ENCODE results near the gene EXOC1.
"Not testable (repeated sequence)": the region's sequence is repeated elsewhere in the genome, so short reads cannot be mapped to it uniquely, and the experiment has no call there.

Gene EXOC1

DNA sequence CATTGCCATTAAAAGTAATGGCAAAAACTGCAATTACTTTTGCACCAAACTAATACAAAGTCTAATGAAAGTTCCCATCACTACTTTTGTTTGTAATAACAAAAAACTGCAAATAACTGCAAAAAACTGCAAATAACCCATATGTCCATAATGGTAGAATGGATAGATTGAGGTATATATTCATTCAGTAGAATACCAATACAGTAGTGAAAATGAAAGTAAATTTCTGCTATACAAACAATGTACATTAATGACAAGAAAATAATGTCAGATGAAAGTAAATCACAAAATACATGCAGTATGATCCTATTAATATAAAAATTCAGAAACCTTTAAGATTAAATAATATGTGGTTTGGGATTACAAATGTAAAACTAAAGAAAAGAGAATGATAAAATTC lies 54.0 kb downstream of the EXOC1 start:
- no peak for DNase-seq (ENCODE audit: low read depth)

DNA sequence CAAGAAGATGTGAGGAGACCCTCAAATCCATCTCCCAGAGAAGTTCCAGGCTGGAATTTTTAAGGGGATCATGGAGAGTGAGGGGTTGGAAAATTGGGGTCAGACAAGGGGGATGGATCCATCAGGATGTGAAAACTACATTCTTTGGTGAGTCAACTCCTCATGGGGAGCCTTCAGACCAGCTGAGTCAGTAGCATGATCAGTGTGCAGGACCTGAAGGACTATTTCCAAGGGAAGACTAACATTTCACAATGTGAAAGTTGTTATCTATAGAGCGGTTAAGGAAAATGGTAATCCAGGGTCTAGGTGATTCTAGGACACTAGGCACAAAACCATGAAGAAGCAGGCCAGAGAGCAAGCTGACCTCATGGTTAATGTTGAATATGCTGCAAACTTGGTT lies 56.7 kb downstream of the EXOC1 start:
- DNase-seq (ENCODE audit: low read depth) = no peak

DNA sequence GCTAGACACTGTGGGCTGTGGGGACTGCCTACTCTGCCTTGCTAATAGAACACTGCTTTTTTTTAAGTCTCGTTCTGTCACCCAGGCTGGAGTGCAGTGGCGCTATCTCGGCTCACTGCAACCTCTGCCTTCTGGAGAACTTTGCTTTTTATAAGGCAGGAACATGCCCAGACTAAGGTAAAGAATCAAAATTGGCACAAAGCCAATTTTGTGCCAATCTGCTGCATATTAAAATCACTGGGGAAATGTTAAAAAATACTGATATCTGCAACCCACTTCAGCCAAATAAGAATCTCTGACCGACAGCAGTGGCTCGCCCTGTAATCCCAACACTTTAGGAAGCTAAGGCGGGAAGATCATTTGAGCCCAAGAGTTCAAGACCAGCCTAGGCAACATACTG lies 58.8 kb downstream of the EXOC1 start:
- no peak for DNase-seq (ENCODE audit: low read depth)

DNA sequence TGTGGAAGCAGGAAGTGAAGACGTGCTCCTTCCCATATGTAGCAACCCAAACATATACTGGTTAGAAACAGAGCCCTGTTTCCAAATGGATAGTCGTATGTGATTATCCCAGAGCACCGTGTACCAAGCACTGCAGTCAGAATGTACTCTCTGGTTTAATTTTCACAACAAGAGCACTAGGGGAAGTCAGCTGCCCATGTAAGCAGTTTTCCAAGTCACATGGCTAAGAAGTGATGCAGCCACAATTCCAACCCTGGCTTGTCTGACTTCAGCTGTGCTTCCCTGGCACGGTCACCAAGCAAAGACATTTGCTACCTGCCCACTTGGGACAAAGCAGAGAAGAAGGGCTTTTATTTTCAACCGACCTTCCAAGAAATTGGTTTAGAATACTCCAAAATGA lies 67.1 kb downstream of the EXOC1 start:
- DNase-seq (ENCODE audit: low read depth) = no peak

DNA sequence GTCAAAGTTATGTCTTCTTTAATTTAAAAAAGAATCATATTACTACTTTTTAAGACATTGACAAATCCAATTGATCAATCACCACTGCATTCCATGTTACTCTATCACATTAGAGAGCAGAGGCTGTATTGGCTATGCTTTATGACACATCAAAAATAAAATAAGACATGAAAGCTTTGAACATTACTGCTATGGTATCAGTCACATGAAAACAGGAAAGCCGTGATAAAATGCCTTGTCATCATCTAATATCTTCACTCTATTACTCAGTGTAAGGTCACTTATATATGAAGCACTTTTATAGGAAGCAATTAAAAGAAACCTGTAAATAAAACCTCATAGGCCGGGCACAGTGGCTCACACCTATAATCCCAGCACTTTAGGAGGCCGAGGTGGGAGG lies 67.6 kb downstream of the EXOC1 start:
- DNase-seq (ENCODE audit: low read depth) = no peak

DNA sequence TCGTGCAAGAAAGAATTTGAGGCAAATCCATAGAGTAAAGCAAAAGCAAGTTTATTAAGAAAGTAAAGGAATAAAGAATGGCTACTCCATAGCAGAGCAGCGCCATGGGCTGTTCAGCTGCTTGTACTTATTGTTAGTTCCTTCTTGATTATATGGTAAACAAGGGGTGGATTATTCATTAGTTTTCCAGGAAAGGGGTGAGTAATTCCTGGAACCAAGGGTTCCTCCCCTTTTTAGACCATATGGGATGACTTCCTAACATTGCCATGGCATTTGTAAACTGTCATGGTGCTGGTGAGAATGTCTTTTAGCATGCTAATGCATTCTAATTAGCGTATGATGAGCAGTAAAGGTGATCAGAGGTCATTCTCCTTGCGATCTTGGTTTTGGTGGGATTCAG lies 71.8 kb downstream of the EXOC1 start:
- no peak for DNase-seq (ENCODE audit: low read depth)

DNA sequence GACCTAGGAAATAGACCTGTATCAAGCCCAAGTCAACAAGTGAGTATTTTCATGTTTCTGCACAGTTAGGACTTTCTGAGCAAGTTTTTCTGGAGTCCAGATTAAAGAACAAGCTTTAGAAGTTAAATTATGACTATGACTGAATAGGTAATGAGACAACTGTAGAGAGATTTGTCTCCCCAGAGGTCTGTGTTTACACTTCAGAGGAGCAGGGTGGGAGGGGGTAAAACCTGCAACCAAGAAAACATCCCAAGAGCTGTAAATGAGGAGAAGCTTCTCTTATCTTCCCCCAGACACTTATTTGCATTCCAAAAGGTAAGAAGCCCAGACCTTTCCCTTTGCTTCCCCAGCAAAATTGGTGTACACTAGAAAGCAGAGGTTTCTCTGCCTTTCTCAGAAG lies 73.2 kb downstream of the EXOC1 start:
- DNase-seq (ENCODE audit: low read depth) = no peak

DNA sequence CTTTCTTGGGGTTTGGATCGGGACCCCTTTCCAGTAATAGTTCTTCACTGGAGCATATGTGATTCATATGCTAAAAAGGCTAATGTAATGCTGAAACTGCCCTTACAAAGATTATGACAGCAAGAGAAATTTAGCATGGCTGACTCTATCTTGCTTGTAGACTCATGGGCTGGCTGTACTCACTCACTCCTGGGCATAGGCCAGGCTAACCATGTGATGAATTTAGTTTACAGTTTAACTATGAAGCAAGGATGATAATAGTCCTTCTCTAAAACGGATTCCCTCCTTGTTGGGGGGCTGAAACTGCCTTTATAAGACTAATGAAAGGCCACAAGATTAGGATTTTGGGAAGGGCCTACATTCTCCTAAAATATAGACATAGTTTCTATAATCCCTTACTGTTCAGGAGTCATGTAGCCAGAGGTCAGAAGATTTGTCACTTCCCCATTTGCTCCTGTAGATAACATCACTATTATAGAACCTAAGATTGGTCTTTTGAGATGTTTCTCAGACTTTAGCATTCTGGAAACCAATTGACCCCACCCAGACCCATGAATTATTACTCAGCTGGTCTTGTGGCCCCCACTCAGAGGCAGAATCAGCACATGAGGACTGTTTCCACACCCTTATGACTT lies 74.5 kb downstream of the EXOC1 start:
- DNase-seq (ENCODE audit: low read depth) = no peak

DNA sequence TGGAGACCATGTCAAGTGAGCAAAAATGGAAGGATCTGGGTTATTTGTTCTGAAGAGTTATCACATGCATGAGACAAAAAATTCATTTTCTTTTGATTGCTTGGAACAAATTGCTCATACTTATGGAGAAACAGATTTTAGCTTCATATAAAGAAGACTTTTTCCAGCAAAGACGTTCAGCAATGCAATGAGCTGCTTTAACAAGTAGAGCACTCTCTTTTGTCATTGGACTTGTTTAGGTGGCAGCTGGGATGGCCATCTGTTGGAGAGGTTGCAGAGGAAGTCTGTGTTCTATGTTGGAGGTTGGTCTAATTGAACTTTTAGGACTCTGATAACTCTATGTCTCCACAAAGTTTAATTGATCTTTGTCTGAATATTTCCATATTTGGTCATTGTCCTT lies 75.4 kb downstream of the EXOC1 start:
- no peak for DNase-seq (ENCODE audit: low read depth)

DNA sequence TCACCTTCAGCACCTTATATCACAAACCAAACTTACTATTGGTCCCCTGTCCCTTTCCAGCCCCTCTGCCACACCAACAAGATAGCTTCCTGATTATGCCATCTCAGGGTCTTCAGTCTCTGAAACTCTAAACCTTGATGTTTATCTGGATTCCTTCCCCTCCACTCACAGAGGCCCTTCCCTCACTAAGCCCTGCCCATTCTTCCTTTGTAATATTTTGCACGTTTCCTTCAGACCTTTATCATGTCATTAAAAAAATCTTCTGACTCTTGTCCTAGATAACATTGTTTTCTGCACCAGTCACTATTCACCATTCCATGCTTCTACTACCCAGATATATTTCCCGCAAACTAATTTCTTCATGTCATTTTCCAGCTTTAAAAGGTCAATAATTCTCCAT lies 77.6 kb downstream of the EXOC1 start:
- DNase-seq (ENCODE audit: low read depth) = no peak

DNA sequence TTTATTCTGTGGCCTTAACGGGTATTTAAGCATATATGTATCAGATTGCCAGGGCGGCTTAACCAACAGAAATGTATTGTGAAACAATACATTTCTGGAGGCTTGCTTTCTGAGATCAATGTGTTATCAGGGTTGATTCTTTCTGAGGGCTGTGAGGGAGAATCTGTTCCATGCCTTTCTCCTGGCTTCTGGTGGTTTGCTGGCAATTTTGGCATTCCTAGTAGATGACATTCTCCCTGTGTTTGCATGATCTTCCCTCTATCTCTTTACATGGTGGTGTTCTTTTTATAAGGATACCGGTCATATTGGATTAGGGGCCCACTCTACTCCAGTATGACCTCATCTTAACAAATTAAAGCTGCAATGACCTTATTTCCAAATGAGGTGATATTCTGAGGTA lies 78.4 kb downstream of the EXOC1 start:
- no peak for DNase-seq (ENCODE audit: low read depth)

DNA sequence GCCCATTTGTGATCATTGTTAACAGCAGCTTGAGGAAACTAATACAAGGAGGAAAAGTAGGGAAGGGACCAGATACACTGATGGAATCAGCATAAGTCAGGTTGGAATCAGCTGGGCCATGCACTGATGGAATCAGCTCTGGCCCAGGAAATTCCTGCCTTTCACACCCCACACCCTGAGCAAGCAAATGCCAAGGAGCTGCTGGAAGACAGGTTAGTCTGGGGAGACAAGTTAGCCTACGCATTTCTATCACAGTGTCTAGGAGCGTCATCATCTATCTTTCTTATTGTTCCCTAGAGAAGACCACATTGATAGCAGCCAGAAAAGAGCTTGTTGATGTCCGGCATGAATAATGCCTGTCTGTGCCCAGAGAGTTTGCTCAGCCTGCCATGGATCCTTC lies 79.1 kb downstream of the EXOC1 start:
- DNase-seq (ENCODE audit: low read depth) = no peak

DNA sequence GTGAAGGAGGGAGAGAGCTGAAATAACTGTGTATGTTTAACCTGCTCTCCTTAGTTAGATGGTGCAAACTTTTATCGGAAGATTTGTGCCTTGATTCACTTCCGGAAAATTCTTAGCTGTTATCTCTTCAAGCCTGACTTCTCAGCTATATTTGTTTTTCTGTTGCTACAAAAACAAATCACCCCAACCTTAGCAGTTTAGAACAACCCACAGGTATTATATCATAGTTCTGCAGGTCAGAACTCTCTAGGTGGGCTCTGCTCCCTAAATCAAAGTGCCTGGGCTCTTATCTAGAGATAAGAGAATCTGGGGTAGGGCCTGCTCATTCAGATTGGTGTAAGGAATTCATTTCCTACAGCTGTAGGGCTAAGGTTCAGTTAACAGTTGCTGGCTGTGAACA lies 80.2 kb downstream of the EXOC1 start:
- DNase-seq (ENCODE audit: low read depth) = no peak

DNA sequence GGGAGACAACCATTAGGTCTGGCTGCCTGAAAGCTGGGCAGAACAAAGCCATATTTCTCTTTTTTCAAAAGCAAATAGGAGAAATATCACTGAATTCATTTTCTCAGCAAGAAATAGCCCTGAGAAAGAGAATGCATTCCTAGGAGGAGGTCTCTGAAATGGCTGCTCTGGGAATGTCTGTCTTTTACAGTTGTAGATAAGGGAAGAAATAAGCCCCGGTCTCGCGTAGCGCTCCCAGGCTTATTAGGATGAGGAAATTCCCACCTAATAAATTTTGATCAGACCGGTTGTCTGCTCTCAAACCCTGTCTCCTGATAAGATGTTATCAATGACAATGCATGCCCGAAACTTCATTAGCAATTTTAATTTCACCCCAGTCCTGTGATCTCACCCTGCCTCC lies 82.5 kb downstream of the EXOC1 start:
- DNase-seq (ENCODE audit: low read depth) = not testable (repeated sequence)

DNA sequence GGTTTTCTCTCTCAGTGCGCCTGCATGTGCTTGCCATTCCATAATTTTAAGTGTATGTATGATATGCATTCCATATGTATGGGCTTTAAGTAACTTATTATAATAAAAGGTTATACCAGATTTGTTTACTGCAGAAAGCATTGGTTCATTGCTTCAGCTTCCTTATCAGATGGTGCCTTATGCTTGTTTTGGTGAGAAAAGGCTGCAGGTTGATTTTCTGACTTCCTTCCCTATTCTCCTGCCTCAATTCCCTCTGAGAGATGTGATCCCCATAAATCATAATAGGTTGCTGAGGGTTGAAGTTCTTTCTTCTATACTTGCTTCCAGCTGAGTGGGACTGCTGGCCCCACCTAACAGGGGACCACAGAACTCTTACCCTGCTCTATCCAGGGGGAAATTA lies 85.0 kb downstream of the EXOC1 start:
- DNase-seq (ENCODE audit: low read depth) = no peak

DNA sequence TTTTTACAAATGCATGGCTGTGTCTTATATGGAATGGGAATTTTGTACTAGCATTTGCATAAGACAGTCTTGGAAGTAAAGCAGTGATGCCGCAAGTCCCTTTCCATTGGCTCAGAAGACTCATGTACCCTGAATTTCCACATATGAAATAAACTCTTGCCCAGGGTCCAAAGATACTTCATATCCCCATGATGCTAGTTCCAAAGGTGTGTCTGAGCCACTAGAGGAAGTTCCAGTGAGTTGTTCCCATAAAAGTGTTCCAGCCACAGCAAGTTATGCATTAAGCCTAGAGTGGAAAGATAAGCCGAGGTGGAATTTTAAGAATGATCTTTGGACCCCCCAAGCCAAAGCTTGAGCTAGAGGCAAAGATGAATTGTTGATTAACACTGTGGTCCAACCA lies 86.0 kb downstream of the EXOC1 start:
- no peak for DNase-seq (ENCODE audit: low read depth)

DNA sequence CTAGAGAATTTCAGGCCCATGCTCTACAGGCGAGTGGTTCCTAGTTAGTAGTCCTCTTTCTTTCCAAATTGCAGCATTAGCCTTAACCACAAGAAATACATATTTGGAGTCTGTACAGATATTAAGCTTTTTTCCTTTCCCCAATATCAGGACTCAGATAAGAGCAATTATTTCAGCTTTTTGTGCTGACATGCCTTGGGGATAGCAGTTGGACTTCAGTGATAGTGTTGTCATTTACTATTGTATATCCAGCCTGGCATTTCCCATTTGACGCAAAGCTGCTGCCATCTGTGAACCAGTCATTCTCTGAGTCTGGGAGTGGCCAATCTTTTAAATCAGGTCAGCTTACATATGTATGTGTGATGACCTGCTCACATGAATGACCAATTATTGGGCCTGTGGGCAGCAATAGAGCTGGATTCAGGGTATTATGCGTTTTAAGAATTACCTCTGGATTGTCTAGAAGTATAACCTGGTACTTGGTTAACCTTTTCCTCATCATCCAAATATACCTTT lies 88.5 kb downstream of the EXOC1 start:
- no peak for DNase-seq (ENCODE audit: low read depth)

DNA sequence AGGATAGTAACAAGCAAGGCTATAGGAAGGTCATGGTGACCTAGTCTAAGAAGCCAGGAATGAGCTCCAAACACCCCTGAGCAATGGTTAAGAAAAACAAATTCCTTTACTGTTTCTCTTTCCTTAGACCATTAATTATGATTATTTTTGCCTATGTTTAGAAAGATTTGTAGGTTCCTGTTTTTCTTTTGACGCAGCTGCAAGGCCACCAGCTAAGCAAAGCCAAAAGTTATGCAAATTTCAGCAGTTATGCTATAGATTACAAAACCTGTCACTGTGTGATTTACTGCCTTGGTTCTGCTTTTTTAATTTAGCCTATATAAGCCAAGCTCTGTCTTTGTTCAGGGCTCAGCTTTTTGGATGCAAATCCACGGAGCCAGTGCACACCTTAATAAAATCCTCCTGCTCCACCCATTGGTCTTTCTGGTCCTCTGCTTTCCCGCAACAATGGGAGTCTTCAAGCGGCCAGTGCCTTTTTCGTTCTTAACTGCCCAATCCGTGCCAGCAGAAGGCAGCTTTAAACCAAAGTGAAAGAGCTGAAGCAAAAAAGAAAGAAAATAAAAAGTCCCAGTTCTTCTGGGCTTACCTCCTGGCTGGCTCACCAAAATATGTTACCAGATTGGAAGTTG lies 93.9 kb downstream of the EXOC1 start:
- no peak for DNase-seq (ENCODE audit: low read depth)

DNA sequence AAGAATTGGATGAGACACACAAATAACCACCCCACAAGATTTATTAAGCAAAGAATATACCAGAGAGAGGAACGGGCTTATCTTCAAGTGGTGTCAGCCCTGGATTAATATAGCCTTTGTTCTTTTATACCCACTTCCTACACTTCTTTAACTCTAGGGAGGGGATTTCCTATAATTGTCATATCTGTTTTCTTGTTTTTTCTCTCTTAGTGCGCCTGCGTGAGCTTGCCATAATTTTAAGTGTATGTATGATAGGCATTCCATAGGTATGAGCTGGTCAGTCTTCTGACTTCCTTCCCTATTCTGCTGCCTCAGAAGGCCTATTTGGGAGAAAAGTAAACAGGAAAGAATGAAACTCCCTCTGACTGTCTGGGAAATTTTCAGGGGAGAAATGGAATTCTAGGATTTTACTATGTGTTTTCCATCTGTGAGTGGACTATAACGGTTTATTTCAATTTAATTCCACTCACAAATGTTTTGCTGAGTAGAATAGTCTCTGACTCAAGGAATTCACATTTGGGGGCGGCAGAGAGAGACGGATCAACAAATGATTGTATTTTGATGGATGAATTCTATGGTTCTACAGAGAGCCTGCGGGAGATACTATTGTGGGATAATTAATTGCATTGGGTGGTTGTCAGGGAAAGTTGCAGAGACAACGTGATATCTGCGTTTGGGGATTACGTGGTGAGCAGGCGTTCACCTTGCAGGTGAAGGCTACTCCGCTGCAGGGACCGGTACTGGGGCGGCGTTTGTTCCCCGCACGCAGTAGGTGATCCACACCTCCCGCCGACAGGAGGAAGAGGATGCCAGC lies 94.7 kb downstream of the EXOC1 start:
- DNase-seq (ENCODE audit: low read depth) = no peak

DNA sequence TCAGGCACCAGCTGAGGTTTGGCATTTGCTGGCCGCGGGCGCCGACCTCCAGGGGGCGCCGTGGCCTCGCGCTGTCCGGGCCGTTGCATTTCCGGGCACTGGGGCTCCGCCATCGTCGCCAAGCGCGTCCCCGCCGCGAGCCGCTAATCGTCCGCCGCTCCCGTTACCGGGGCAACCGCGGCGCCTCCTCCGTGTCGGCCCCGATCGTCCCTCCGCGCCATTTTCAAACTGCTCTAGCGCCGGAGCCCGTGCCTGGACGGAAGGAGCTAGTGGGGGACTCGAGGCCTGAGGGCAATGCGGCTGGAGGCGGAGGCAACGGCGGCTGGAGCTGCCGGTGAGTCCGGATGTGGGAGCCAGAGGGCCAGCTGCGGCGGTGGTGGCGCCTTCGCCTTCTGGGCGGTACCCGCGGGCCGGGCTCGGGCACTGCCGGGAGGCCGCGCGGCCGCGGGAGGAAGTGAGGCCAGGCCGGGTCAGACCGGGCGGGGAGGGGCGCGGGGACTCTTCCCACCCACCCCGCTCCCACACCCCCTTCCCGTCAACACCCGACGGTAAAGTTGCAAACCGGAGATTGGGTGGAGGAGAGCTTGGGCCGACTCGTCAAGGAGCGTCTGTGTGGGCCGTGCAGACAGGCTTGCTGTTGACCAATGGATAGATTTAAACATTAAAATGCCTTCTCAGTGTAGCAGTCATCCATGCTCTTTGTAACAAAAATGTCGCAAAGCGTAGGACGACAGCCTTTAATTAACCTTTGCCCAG lies 95.5 kb downstream of the EXOC1 start, which contains the start of gene CEP135:
Gene CEP135, plus strand, starts transcription at position 220 of the 756 bp plus-strand sequence. CDS start 3,186 bp downstream, outside the sequence.
- DNase-seq (ENCODE audit: low read depth) = peak; percentile 87

DNA sequence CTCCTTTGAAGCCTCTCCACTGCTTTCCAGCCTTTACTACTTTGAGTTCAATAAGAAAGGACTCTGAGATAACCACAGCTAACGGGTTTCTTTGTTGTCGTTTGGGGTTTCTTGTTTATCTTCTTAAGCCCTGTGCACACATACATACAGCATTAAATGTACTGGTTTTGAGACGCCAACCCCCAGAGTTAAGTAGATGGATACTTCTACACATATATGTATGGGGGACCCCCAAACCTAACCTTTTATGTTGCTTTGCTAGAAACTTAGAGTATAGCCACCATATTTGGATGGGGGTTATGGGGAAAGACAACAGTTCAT lies 96.0 kb downstream of the EXOC1 start:
- DNase-seq (ENCODE audit: low read depth) = no peak

DNA sequence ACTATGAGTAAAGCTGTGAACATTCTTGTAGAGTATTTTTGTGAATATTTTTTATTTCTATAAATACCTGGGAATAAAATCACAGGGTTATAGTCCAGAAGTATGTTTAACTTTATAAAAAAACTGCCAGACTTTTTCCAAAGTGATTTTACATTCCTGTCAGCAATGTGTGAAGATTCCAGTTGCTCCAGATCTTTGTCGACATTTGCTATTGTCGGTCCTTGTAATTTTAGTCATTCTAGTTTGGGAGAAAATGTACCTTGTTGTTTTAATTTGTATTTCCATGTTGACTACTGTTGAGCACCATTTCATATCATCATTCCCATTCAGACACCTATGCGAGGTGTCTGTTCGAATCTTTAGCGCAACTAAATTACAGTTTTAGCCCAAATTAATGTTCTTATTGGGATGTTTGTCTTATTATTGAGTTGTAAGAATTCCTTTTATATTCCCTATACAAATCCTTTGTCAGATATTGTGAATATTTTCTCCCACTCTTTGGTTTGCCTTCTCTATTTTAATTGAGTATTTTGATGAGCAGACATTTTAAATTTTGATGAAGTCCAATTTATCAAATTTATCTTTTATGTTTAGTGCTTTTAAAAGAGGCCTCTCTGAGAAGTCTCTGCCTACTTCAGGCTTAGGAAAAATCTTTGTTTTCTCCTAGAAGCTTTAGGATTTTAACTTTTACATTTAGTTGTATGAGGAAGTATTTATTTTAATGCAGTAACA lies 97.9 kb downstream of the EXOC1 start:
- DNase-seq (ENCODE audit: low read depth) = no peak

All from stimulated activated CD8-positive, alpha-beta memory T cell treated with anti-CD3 and anti-CD28 coated beads, Interleukin-12 subunit alpha, Interleukin-12 subunit beta, amount 100 ng/mL, for 4 hours (primary cell).